DND-41 (cell line): ENCODE data around the gene IRF4.

Experiments used
- EZH2 ChIP-seq: IDR thresholded peaks from 3 replicates; pipeline ENCODE4 v1.6.1; 2012; ENCODE audit warnings: borderline replicate concordance, low read depth, mild to moderate bottlenecking, moderate library complexity, low read length, inconsistent platforms; ENCODE audit not compliant: severe bottlenecking
- TF ChIP-seq, protein P1 (sequence below): IDR thresholded peaks from 2 replicates; pipeline ENCODE4 v1.5.1; 2012; ENCODE audit warnings: borderline replicate concordance, low read length, moderate library complexity, mild to moderate bottlenecking; ENCODE audit not compliant: poor library complexity, severe bottlenecking; ENCODE audit errors: extremely low read depth

- TF ChIP-seq, protein P1, sequence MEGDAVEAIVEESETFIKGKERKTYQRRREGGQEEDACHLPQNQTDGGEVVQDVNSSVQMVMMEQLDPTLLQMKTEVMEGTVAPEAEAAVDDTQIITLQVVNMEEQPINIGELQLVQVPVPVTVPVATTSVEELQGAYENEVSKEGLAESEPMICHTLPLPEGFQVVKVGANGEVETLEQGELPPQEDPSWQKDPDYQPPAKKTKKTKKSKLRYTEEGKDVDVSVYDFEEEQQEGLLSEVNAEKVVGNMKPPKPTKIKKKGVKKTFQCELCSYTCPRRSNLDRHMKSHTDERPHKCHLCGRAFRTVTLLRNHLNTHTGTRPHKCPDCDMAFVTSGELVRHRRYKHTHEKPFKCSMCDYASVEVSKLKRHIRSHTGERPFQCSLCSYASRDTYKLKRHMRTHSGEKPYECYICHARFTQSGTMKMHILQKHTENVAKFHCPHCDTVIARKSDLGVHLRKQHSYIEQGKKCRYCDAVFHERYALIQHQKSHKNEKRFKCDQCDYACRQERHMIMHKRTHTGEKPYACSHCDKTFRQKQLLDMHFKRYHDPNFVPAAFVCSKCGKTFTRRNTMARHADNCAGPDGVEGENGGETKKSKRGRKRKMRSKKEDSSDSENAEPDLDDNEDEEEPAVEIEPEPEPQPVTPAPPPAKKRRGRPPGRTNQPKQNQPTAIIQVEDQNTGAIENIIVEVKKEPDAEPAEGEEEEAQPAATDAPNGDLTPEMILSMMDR, result no peak
- TF ChIP-seq EZH2, result no peak
Observed at GRCh38 chr6:389143-389542, 2.4 kb upstream of the IRF4 start.
